Colonic mucosa (tissue), 4 donors: Measurements from ENCODE around the gene TCFL5. TPM values are rescaled to one million over a fixed set of nuclear protein-coding genes. Genes with fewer than 3 reads are reported as not detected.

Experiments used
- DNase-seq: peaks from one replicate; pipeline ENCODE4 v3.0.0-alpha.2; 2020
- H3K27ac ChIP-seq: fragments of 200-600 bp; one replicate; pipeline ENCODE4 v1.8.0; 2021
- H3K27me3 ChIP-seq: fragments of 200-600 bp; one replicate; pipeline ENCODE4 v1.8.0; 2021
- H3K36me3 ChIP-seq: fragments of 200-600 bp; one replicate; pipeline ENCODE4 v1.8.0; 2021
- H3K4me1 ChIP-seq: fragments of 200-600 bp; one replicate; pipeline ENCODE4 v1.8.0; 2021; ENCODE audit warnings: mild to moderate bottlenecking
- H3K4me3 ChIP-seq: fragments of 200-600 bp; one replicate; pipeline ENCODE4 v1.8.0; 2021
- H3K9ac ChIP-seq, 2 donors: one replicate each; pipeline ENCODE4 v1.7.0; 2013; ENCODE audit warnings: control low read depth in 2 of 2, low read depth in 2 of 2, low read length in 2 of 2
- H3K9me3 ChIP-seq: fragments of 200-600 bp; one replicate; pipeline ENCODE4 v1.8.0; 2021
- CTCF ChIP-seq: fragments of 200-600 bp; IDR thresholded peaks from one replicate; pipeline ENCODE4 v1.8.0; 2022; ENCODE audit warnings: antibody characterized with exemption, mild to moderate bottlenecking
- intact Hi-C: fragments of 100-400 bp; cut with DNase I; formaldehyde crosslinking; loops from one replicate; pipeline ENCODE4 v1.14.1; 2022
- total RNA-seq, 2 donors: library from RNA; stranded (reverse); fragmentation: NEBNext Ultra II Directional in 1 of 2; extraction: Animal tissue kit (Norgen Biotek cat#: 25700) in 1 of 2; gene quantifications; one replicate each; pipeline ENCODE4 v1.2.1, GENCODE V29; 2021
- donor health status: healthy.
- donor health status: DM: no; HTN: no; CAD: no.
- donor health status: DM: no; HTN: no; CAD: no.

Gene TCFL5
- total RNA-seq, 2 donors from 2014 or later: 6.2 to 7.3 TPM

DNA sequence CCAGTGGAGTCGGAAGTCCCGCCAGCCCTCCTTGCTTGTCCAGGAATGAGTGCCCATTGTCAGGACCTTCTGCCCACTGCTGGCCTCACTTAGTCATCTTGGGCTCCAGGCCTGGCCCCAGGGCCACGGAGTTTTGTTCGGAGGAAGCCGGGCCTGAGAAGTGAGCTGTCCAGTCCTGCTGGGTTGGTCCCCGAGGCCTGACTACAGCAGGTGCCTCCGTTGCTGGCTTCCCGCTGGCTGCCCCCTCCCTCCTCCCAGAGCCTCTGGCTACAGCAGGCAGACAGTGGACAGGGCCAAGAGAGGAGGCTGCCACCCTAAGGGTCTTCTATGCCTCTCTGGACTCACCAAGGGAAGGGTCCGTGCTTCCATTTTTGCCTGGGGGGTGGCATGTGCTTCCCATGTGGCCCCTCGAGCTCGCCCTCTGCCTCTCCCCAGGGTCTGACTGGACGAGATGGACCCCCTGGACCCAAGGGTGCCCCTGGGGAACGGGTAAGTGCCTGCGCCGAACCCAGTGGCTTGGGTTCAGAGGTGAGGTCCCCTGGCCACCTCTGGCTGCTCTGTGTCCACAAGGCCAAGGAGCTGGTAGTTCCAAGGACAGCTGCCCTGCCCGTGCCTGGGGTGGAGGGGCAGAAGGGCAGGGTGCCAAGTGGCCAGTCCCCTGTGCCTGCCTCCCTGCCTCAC, 42.0 kb downstream of the TCFL5 start:
- no peak overlapping the region for H3K4me3 ChIP-seq
- no peaks in the 10 kb centered on the region for H3K9me3 ChIP-seq
- H3K27me3 ChIP-seq: peaks cover 51% of the 10 kb centered on the region
- H3K27ac ChIP-seq: no peak overlapping the region
- no peaks in the 10 kb centered on the region for H3K36me3 ChIP-seq
- no peak overlapping the region for H3K9ac ChIP-seq
- peaks cover 20% of the 10 kb centered on the region for H3K4me1 ChIP-seq
- intact Hi-C loops: no loop called here
- TF ChIP-seq CTCF: no peak
- no peak for DNase-seq

DNA sequence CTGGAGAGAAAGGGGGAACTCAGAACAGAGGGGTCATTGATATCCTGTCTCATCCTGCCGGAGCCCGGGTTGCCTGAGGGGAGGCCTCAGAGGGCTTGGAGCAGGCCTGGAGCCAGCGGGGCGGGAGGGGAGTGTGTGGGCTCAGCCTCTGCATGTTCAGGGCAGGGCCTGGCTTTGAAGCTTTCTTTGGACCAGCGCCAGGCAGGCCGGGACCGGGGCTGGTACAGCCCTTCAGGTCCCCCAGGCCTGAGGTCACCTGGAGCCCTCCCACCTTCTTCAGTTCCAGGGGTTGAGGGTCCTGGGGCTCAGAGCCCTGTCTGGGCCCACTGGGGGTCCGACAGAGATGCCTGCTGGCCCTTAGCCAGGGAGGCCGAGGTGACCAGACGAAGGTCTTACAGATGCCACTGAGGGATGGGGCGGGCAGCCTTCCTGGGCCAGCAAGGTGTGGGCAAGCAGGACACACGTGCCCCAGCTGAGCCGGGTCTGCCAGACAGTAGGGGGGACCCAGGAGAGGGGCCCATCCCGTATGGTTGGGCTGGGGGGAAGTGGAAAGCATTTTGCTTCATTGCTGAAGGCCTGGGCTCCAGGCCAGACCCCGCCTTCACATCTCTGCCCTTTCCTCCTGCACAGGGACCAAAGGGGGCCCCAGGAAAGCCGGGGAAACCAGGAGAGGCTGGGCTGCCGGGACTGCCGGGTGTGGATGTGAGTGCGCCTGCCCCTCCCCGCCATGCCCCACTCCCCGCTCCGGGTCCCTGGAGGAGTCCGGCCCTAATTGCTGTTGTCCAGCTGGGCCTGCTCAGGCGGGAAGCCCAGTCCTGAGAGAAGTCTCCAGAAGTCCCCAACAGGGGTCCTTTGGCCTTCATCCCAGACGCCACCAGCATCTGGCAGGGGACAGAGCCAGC, 42.8 kb downstream of the TCFL5 start:
- H3K4me1 ChIP-seq: peaks cover 15% of the 10 kb centered on the region
- no peaks in the 10 kb centered on the region for H3K36me3 ChIP-seq
- no peak for TF ChIP-seq CTCF
- H3K9me3 ChIP-seq: no peaks in the 10 kb centered on the region
- H3K27ac ChIP-seq: no peak overlapping the region
- intact Hi-C loops: no loop called here
- H3K27me3 ChIP-seq: peaks cover 52% of the 10 kb centered on the region
- H3K4me3 ChIP-seq: no peak overlapping the region
- peak; percentile 60 for DNase-seq
- peak overlapping the region in 1 of 2 donors; percentile 24 for H3K9ac ChIP-seq

DNA sequence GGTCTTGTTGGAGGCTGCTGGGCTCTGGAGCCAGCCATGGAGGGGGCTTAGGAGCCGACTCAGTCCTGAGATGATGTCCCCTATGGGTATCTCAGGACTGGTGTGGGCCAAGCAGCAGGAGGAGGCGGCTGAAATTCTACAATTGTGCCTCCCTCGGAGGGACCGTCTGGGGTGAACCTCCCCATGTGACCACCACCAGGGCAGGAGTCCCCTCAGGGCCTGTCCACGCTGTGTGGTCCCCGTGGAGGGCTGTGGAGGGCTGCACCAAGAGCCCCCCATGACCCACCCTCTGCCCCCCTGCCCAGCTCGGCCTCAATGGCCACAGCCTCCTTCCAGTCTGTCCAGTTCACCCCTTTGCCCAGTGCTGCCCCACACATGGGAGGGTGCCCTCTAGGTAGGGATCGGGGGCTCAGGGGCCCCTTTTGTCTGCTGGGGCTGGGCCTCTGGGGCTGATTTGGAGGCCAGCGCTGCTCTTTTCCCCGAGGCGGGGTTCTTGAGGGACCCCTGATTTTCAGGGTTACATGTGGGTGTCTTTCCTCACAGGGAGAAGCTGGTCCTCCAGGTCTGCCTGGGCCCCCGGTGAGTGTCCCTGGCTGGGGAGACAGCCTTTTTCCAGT, 43.5 kb downstream of the TCFL5 start:
- Histone ChIP-seq H3K27me3 (peaks cover 52% of the 10 kb centered on the region), H3K9me3 (no peaks in the 10 kb centered on the region), H3K4me1 (peaks cover 13% of the 10 kb centered on the region), H3K4me3 (no peak overlapping the region), H3K9ac (no peak overlapping the region), H3K36me3 (no peaks in the 10 kb centered on the region), H3K27ac (no peak overlapping the region)
- intact Hi-C loops: no loop called here
- TF ChIP-seq CTCF: no peak
- DNase-seq: no peak

GRCh38 chr20:62816884-62817873, 44.4 kb downstream of the TCFL5 start, which contains the start of gene COL9A3:
Gene COL9A3, plus strand, starts transcription at chr20:62817050. Its CDS starts 15 bp downstream, at chr20:62817065.
- Histone ChIP-seq H3K36me3 (peaks cover 4% of the 10 kb centered on the region), H3K27ac (no peak within 1 kb of the TSS), H3K4me1 (peaks cover 9% of the 10 kb centered on the region), H3K9me3 (no peaks in the 10 kb centered on the region), H3K4me3 (peak within 1 kb of the TSS; percentile 5), H3K27me3 (peaks cover 52% of the 10 kb centered on the region), H3K9ac (no peak within 1 kb of the TSS)
- no peak for TF ChIP-seq CTCF
- intact Hi-C loops: no loop called here
- DNase-seq: no peak
